GM10248 (cell line): ENCODE measurements around the gene PTPRQ.

Experiments
- CTCF ChIA-PET: fragments of 300-600 bp; sonication (Branson Sonifier 250); formaldehyde crosslinking; extraction: SDS; loops from one replicate; lab custom pipeline; 2021; ENCODE audit warnings: antibody characterized with exemption; lab: Yijun Ruan, JAX
- POLR2A ChIA-PET: fragments of 350-650 bp; sonication (Branson Sonifier 250); formaldehyde crosslinking; extraction: SDS; loops from one replicate; lab custom pipeline; 2020; ENCODE audit warnings: antibody characterized with exemption; lab: Yijun Ruan, JAX
- DNase-seq: peaks from one replicate; pipeline ENCODE4 v3.0.0; 2012; ENCODE audit errors: extremely low spot score
- TF ChIP-seq, protein P1 (sequence below): IDR thresholded peaks from 2 replicates; pipeline ENCODE4 v1.5.1; 2012; ENCODE audit warnings: mild to moderate bottlenecking, low read depth; ENCODE audit errors: extremely low read depth, missing control alignments, control extremely low read depth

PTPRQ gene

DNA sequence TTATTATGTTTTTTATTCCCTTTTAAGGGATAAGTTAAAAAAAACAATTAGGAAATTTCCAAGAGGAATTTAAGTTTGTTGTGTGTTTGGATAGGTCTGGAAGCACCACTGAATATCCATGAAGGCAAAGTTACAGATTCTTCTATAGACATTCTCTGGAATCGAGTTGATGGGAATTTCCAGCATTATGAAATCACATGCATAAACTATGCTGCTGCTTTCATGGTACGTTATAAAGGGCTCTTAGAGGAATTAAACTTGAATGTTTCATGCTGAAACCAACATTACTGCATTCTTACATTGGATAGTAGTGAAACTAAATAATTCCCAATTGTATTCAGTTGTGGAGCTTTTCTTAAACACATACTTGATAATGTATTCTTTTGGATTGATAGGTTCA, 21.5 kb upstream of the PTPRQ start:
- POLR2A ChIA-PET: no interaction called here
- TF ChIP-seq, protein P1, sequence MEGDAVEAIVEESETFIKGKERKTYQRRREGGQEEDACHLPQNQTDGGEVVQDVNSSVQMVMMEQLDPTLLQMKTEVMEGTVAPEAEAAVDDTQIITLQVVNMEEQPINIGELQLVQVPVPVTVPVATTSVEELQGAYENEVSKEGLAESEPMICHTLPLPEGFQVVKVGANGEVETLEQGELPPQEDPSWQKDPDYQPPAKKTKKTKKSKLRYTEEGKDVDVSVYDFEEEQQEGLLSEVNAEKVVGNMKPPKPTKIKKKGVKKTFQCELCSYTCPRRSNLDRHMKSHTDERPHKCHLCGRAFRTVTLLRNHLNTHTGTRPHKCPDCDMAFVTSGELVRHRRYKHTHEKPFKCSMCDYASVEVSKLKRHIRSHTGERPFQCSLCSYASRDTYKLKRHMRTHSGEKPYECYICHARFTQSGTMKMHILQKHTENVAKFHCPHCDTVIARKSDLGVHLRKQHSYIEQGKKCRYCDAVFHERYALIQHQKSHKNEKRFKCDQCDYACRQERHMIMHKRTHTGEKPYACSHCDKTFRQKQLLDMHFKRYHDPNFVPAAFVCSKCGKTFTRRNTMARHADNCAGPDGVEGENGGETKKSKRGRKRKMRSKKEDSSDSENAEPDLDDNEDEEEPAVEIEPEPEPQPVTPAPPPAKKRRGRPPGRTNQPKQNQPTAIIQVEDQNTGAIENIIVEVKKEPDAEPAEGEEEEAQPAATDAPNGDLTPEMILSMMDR: no peak
- DNase-seq: no peak
- CTCF ChIA-PET: no interaction called here

DNA sequence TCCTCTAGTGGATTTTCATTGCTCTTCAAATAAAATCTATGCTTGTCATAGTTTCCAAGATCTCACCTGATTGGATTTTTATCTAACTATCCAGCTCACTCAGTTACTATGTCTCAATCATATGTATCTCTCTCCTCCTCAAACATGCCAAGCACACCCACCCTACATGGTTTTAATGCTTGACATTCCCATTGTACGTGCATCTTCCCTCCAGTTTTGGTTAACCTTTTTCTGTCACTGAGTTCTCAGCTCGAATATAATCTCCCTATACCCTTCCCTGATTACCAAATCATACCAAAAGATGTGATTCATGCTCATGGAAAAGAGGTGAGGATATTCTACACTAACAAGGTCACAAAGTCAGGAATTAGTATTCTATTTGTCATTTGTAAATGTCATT, 12.0 kb upstream of the PTPRQ start:
- POLR2A ChIA-PET: no interaction called here
- no peak for DNase-seq
- CTCF ChIA-PET: no interaction called here
- TF ChIP-seq, protein P1: no peak

DNA sequence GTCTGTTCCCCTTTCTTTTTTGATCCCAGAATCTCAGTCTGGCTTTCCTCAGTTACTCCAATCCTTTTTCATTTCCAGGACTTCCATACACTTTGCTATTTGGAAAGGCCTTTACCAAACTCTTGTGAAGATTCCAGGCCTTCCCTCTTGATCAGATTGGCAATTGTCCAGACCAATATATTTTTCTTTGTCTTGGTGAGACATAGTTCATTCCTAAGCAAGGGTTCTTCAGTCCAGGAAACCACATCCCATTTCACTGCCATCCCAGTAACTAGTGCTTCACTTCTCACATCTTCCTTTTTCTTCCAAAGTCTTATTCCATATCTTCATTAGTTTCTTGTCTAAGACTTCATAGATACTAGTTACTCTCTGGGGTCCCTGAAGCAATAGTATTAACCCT, 2.1 kb upstream of the PTPRQ start:
- ChIA-PET POLR2A (no interaction called here), CTCF (no interaction called here)
- DNase-seq: no peak
- TF ChIP-seq, protein P1: no peak

DNA sequence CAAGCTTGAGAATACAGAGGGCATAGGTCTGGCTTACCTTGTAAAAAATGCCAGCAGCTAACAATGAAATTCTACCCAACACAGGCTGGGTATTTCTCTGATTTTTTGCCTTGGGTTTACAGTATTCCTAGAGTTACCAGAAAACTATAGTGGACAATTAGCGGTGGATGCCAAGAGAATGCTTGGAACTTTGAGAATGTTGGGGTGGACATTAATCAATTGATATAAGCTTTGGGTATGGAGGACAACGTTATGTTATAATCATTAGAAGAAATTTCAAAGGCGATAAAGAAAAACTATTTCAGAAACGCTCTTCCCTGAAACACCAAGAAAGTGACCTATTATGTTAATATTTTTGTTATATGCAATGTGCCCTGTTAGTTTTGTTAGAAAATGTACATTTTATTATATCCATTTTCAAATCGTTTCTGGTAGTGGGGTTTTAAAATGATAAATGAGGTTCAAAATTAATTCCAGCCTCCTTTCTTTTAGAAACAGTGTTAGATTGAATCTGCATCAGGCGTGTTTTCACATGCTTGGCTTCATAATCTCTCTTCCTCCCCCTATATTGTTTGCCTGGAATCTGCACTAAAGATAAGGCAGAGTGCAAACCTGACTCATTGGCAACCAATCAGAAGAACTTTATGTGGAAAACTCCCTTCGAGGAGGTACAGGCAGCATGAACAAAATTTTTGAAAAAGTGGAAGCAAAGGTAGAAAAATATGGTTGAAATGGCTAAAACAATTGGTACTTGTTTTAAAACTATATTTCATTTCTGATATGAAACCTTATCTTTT, 1.4 kb upstream of the PTPRQ start:
- TF ChIP-seq, protein P1: no peak
- POLR2A ChIA-PET: no interaction called here
- DNase-seq: no peak
- CTCF ChIA-PET: no interaction called here

DNA sequence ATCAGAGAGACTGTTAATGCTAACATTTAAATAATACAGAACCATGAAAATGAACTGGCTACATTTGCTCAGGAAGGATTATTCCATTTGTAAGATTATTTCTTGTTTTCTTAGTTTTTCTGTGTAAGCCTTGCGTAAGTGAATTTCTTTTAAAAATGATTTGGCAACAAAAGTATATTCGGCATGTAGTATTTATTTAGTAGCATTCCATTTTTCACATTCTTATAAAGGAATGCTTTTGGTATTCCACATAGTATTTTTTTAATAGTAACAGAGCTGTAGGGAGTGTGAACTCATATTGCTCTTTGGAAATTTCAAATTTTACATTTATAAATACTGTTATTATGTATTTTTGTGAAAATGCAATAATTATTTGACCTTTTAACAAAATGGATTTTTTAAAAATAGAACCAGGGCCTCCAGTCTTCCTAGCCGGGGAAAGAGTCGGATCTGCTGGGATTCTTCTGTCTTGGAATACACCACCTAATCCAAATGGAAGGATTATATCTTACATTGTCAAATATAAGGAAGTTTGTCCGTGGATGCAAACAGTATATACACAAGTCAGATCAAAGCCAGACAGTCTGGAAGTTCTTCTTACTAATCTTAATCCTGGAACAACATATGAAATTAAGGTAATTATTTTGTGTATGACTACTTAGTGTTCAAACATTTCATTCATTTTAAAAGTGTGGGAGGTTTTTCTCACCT, 1.2 kb downstream of the PTPRQ start:
- ChIA-PET POLR2A (no interaction called here), CTCF (no interaction called here)
- TF ChIP-seq, protein P1: no peak
- DNase-seq: no peak

DNA sequence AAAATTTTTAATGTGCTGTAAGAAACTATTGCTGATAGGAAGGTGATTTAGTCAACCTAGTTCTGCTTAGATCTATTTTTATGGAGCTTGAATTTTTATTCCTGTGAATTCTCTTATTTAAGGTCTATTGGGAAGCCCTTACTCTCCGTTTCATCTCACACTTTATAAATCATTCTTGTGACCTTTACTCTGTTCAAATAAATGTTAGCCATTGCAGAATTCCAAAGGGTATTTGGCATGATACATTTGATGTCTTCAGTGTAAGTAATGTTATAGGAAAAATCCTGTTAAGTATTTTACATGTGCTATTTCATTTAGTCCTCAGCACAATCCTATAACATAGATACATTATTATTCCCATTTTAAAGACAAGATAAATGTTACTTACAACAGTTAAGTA, 12.5 kb downstream of the PTPRQ start:
- CTCF ChIA-PET: interaction anchor here (1.1 kb wide), 1 partner anchor 16 kb away, joined by 4 read pairs; no protein-coding TSS in a partner anchor
- DNase-seq: no peak
- TF ChIP-seq, protein P1: no peak
- POLR2A ChIA-PET: no interaction called here
